ENCODE data around the gene SLC25A19. TPM values are rescaled to one million over a fixed set of nuclear protein-coding genes. Genes with fewer than 3 reads are reported as not detected.

Gene SLC25A19
- total RNA-seq, 4 donors from 2014 or later = 4.0 to 7.1 (median 5.9) TPM

DNA sequence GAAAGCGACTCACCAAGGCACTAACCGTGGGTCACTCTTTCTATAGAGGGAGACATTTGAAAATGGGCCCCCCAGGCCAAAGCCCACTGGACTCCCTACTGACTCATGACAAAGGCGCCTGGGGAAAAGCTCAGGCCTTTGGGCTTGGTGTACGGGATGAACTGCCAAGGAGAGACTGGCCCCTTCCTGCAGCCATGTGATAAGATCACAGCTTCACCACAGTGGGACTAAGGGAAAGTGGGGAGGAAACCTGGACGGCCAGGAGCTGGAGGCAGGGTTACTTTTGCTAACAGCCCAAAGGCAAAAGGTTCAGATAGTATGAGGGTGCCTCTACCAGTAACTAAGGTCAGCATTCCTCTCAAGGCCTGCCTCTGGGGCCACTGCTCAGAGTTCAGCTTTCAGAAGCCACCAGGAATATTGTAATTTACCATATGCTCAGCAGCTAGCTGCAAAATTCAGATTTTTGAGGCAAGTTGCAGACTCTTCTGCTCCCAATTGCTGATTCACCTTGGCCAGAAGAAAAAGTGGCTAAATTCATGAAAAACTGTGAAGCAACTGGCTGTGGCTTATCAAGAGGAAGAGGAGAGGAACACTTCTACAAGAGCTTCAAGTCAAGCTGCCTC, 37.1 kb upstream of the SLC25A19 start:
- H3K4me3 ChIP-seq (ENCODE audit: low read depth, poor library complexity, severe bottlenecking) = no peak overlapping the region
- DNase-seq (ENCODE audit: low spot score in 2 of 2) = no peak
- 63 to 66% methylated on average over 5 of the region's 5 CpGs for WGBS, 2 donors
- intact Hi-C loops (cut with DNase I; ENCODE audit: low total_unique reads) = no loop called here
- TF ChIP-seq, protein P1, sequence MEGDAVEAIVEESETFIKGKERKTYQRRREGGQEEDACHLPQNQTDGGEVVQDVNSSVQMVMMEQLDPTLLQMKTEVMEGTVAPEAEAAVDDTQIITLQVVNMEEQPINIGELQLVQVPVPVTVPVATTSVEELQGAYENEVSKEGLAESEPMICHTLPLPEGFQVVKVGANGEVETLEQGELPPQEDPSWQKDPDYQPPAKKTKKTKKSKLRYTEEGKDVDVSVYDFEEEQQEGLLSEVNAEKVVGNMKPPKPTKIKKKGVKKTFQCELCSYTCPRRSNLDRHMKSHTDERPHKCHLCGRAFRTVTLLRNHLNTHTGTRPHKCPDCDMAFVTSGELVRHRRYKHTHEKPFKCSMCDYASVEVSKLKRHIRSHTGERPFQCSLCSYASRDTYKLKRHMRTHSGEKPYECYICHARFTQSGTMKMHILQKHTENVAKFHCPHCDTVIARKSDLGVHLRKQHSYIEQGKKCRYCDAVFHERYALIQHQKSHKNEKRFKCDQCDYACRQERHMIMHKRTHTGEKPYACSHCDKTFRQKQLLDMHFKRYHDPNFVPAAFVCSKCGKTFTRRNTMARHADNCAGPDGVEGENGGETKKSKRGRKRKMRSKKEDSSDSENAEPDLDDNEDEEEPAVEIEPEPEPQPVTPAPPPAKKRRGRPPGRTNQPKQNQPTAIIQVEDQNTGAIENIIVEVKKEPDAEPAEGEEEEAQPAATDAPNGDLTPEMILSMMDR (IDR thresholded peaks at IDR 0.05) = no peak
- no peak for TF ChIP-seq POLR2A (IDR thresholded peaks at IDR 0.05)

GRCh38 chr17:75325827-75326225, 36.6 kb upstream of the SLC25A19 start:
- intact Hi-C loops (cut with DNase I; ENCODE audit: low total_unique reads) = no loop called here
- 71 to 75% methylated on average over 7 of the region's 7 CpGs for WGBS, 2 donors

GRCh38 chr17:75325348-75325747, 36.1 kb upstream of the SLC25A19 start:
- intact Hi-C loops (cut with DNase I; ENCODE audit: low total_unique reads) = no loop called here
- DNase-seq (ENCODE audit: low spot score in 2 of 2) = no peak
- 87% methylated on average over 6 of the region's 6 CpGs for WGBS, 2 donors
- no peak for TF ChIP-seq POLR2A (IDR thresholded peaks at IDR 0.05)
- TF ChIP-seq, protein P1 (IDR thresholded peaks at IDR 0.05) = no peak
- no peak overlapping the region for H3K4me3 ChIP-seq (ENCODE audit: low read depth, poor library complexity, severe bottlenecking)

More at GRCh38 chr17:75325827-75326225, 36.6 kb upstream of the SLC25A19 start:
- TF ChIP-seq, protein P1 (IDR thresholded peaks at IDR 0.05) = no peak
- TF ChIP-seq POLR2A (IDR thresholded peaks at IDR 0.05) = no peak
- no peak overlapping the region for H3K4me3 ChIP-seq (ENCODE audit: low read depth, poor library complexity, severe bottlenecking)
- no peak for DNase-seq (ENCODE audit: low spot score in 2 of 2)

GRCh38 chr17:75321506-75321905, 32.3 kb upstream of the SLC25A19 start:
- no peak overlapping the region for H3K4me3 ChIP-seq (ENCODE audit: low read depth, poor library complexity, severe bottlenecking)
- 84 to 89% methylated on average over 10 of the region's 10 CpGs for WGBS, 2 donors
- DNase-seq (ENCODE audit: low spot score in 2 of 2) = no peak
- intact Hi-C loops (cut with DNase I; ENCODE audit: low total_unique reads) = loop anchor here (5.0 kb wide), 1 partner anchor 91 kb away; no protein-coding TSS in a partner anchor
- no peak for TF ChIP-seq POLR2A (IDR thresholded peaks at IDR 0.05)
- TF ChIP-seq, protein P1 (IDR thresholded peaks at IDR 0.05) = no peak

DNA sequence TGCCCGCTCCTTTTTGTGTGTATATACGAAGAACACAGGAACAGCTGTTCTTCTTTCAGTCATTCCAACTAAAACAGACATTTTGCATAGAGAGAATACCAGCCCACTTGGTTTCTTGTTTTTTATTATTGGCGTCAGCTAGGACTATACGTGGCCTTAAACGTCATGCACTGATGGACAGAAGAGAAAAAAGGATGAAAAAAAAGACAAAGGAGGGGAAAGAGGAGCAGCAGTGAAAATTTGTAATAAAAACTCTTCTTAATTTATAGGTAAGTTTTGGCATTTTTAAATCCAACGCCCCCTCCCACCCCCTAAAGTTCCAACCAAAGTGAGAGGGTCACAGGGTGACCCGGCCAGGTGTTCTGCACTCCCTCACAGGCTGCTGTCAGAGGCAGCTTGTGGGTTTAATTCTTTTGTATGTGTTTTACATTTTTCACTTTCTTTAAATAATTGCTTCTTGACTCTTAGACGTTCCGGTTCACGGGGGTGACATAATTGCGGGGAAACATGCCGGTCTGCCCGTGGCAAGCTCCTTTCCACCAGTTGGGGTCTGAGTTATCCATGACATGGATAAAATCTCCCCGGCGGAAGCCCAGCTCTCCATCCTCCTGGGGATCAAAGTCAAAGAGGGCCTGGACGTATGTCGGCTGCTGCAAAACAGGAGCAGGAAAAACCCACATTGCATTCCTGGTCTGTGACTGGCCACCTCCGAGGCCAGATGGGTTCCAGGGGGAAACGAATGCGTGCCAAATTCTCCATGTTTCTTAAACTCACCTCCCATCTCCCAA, 30.9 kb upstream of the SLC25A19 start:
- intact Hi-C loops (cut with DNase I; ENCODE audit: low total_unique reads) = loop anchor here (5.0 kb wide), 1 partner anchor 92 kb away; no protein-coding TSS in a partner anchor
- TF ChIP-seq, protein P1 (IDR thresholded peaks at IDR 0.05) = no peak
- TF ChIP-seq POLR2A (IDR thresholded peaks at IDR 0.05) = no peak
- 89% methylated on average over 20 of the region's 20 CpGs for WGBS, 2 donors
- H3K4me3 ChIP-seq (ENCODE audit: low read depth, poor library complexity, severe bottlenecking) = no peak overlapping the region
- no peak for DNase-seq (ENCODE audit: low spot score in 2 of 2)

All from lower leg skin (tissue), 4 donors.